Astrocyte of the cerebellum (primary cell): ENCODE data around the gene CLEC20A.

Experiments
- DNase-seq: peaks from one replicate; pipeline ENCODE4 v3.0.0-alpha.2; 2011; ENCODE audit warnings: low read depth
- H3K4me3 ChIP-seq: 2 replicates; pipeline ENCODE4 v1.5.1; 2011; ENCODE audit warnings: mild to moderate bottlenecking, low read depth, low read length, moderate library complexity
- in situ Hi-C: cut with HindIII; loops from 2 replicates; pipeline ENCODE4 v1.10.0; 2017; ENCODE audit warnings: low sequenced_read_pairs
- TF ChIP-seq, protein P1 (sequence below): IDR thresholded peaks from 2 replicates; pipeline ENCODE4 v1.5.1; 2012; ENCODE audit warnings: low read length, low read depth, moderate library complexity, mild to moderate bottlenecking; ENCODE audit errors: missing control alignments

Gene CLEC20A

DNA sequence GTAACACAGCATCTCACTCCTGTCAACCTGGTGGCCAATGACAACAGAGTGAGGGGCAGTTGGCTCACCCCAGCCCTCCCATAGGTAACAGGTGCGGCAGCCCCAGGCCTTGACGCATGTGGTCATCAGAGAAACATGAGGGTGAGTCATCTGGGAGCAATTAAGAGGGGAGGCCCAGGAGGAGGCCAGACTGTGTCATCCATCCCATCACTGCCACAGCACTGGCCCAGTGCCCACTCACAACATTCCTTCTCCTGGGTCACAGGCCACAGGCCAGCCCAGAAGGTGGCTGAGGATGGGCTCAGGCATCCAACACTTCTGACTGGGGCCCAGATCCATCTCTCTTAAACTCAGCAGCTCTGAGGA is 33.3 kb upstream of the CLEC20A start:
- TF ChIP-seq, protein P1, sequence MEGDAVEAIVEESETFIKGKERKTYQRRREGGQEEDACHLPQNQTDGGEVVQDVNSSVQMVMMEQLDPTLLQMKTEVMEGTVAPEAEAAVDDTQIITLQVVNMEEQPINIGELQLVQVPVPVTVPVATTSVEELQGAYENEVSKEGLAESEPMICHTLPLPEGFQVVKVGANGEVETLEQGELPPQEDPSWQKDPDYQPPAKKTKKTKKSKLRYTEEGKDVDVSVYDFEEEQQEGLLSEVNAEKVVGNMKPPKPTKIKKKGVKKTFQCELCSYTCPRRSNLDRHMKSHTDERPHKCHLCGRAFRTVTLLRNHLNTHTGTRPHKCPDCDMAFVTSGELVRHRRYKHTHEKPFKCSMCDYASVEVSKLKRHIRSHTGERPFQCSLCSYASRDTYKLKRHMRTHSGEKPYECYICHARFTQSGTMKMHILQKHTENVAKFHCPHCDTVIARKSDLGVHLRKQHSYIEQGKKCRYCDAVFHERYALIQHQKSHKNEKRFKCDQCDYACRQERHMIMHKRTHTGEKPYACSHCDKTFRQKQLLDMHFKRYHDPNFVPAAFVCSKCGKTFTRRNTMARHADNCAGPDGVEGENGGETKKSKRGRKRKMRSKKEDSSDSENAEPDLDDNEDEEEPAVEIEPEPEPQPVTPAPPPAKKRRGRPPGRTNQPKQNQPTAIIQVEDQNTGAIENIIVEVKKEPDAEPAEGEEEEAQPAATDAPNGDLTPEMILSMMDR: no peak
- DNase-seq: no peak
- in situ Hi-C loops: no loop called here
- no peak overlapping the region for H3K4me3 ChIP-seq

DNA sequence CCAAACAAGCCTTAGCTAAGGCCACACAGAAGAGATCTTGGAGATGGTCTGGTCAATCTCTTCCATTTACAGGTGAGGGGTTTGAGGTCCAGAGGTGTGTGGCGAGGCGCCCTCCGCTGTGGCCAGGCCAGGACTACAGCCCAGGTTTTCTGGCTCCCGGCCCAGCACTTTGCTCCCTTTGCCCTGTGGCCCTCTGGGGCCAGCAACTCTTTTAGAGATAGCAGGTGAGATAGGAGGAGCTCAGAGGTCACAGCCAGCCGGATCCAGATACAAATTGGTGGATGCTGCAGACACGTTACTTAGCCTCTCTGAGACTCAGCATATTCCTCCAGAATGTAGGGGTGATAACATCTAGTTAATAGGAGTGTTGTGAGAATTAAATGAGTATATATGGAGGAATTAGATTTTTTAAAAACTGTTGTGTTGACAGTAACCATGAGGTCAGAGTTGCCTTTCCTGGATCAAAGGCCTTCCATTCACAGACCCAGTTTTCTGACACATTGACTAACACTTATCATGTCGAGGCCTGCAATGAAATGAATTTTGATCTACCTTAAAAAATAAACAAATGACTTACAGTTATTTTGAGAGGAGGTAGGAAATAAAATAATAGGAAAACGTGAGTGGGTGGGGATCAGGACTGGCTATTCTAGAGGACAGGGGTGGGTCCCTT is 32.7 kb upstream of the CLEC20A start:
- TF ChIP-seq, protein P1: no peak
- no peak overlapping the region for H3K4me3 ChIP-seq
- no peak for DNase-seq
- in situ Hi-C loops: loop anchor here (10.0 kb wide), 1 partner anchor 235 kb away; no protein-coding TSS in a partner anchor

DNA sequence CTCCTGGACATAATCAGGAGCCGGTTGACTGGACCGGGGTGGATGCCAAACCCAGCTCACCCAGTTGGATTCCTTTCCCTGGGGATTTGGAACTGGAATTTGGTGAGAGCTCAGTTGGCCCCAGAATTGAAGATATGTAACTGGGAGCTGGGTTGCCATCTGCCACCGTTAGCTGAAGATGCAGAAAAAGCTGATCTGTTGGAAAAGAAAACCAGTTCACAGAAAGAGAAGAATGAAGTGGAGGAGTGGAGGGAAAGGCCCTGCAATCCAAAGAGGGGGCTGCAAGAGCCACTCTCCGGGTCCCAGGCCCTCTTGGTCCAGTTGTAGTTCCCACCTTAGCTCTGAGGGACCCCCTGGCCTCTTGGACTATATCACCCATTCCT is 32.2 kb upstream of the CLEC20A start:
- TF ChIP-seq, protein P1: no peak
- no peak overlapping the region for H3K4me3 ChIP-seq
- DNase-seq: no peak
- in situ Hi-C loops: loop anchor here (10.0 kb wide), 1 partner anchor 236 kb away; no protein-coding TSS in a partner anchor

GRCh38 chr1:178528228-178528952 is 31.6 kb upstream of the CLEC20A start:
- no peak for DNase-seq
- TF ChIP-seq, protein P1: no peak
- H3K4me3 ChIP-seq: no peak overlapping the region
- in situ Hi-C loops: loop anchor here (10.0 kb wide), 1 partner anchor 236 kb away; no protein-coding TSS in a partner anchor

GRCh38 chr1:178527117-178527516 is 30.4 kb upstream of the CLEC20A start:
- in situ Hi-C loops: loop anchor here (10.0 kb wide), 1 partner anchor 238 kb away; no protein-coding TSS in a partner anchor
- TF ChIP-seq, protein P1: no peak
- H3K4me3 ChIP-seq: no peak overlapping the region
- DNase-seq: no peak

GRCh38 chr1:178521241-178521640 is 24.5 kb upstream of the CLEC20A start:
- no peak for DNase-seq
- TF ChIP-seq, protein P1: no peak
- in situ Hi-C loops: loop anchor here (10.0 kb wide), 1 partner anchor 244 kb away; no protein-coding TSS in a partner anchor

More at GRCh38 chr1:178521241-178521640, 24.5 kb upstream of the CLEC20A start:
- H3K4me3 ChIP-seq: no peak overlapping the region
